Mononuclear cell (primary cell): ENCODE data around the gene ZNF749. TPM values are rescaled to one million over a fixed set of nuclear protein-coding genes. Genes with fewer than 3 reads are reported as not detected.

Source experiments
- H3K27me3 ChIP-seq: 2 replicates; pipeline ENCODE4 v1.6.0; 2011; ENCODE audit warnings: low read length, control low read depth; ENCODE audit not compliant: insufficient read depth
- H3K4me1 ChIP-seq: 2 replicates; pipeline ENCODE4 v1.5.1; 2011; ENCODE audit warnings: mild to moderate bottlenecking, low read length, control low read depth; ENCODE audit not compliant: insufficient read depth
- H3K4me3 ChIP-seq: 2 replicates; pipeline ENCODE4 v1.5.1; 2011; ENCODE audit warnings: mild to moderate bottlenecking, low read length, moderate library complexity
- H3K9me3 ChIP-seq: 2 replicates; pipeline ENCODE4 v1.5.1; 2011; ENCODE audit warnings: low read depth, mild to moderate bottlenecking, control low read depth, low read length
- total RNA-seq: library from RNA; depleted of rRNA; stranded (reverse); fragments of >200 nt; gene quantifications from one replicate; pipeline ENCODE4 v1.2.3, GENCODE V29; 2012

Gene ZNF749
- 5.0 TPM for total RNA-seq

- H3K27me3 ChIP-seq, result no peaks in the 10 kb centered on the region
- H3K4me3 ChIP-seq, result peak within 1 kb of the TSS; percentile 59
- no peaks in the 10 kb centered on the region for H3K9me3 ChIP-seq
- H3K4me1 ChIP-seq, result peaks cover 19% of the 10 kb centered on the region
These were observed at the start of gene ZNF749 for GRCh38 chr19:57435062-57435978. TSS of gene ZNF749 (plus strand) at chr19:57435325. CDS start at chr19:57435579, 254 bp downstream.

- no peaks in the 10 kb centered on the region for H3K9me3 ChIP-seq
- H3K27me3 ChIP-seq, result no peaks in the 10 kb centered on the region
- peaks cover 18% of the 10 kb centered on the region for H3K4me1 ChIP-seq
- H3K4me3 ChIP-seq, result peak overlapping the region; percentile 68
These were observed 45.9 kb upstream of the ZNF749 start for GRCh38 chr19:57389194-57389729.

DNA sequence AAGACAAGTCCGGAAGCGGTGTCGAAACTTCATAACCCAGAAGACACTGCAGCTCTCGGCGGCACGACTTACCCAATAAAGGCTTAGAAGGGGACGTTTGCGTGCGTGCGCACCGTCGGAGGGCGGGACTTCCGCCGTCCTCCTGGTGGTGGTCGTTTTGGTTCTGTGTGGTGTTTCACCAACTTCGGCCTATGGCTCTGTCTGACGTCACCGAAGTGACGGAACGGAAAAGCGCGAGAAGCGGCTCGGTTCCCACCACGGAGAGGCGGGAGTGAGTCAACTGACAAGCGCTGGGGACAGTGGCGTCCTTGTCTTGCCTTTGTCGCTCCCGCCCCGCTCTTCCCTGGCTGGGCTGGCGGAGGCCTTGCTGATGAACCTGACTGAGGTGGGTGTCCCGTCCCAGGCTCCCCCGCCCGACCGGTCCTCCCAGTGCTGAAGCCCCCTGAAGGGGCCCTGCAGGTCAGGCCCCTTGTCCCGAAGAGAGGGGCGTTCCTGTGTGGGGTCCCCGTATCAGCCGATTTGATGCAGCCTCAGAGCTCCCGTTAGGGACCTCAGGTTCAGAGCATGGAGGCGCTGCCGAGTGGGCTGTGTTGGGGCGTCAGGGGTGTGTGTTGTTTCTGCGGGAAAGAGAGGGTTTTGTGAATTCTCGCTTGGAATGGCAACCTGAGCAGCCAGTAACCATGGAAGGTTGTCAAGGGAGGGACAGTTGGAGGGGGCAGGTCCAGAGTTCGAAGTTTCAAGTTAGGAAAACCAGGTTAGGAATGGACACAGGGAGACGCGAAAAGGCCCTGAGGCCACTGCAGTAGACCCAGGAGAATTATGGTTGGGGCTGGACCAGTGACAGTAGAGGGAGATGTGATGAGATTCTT lies 45.2 kb upstream of the ZNF749 start, which contains the start of gene ZNF548:
Gene ZNF548, plus strand, starts transcription at position 125 of the 869 bp plus-strand sequence. Its CDS starts 246 bp downstream, at position 371.
- Histone ChIP-seq H3K9me3 (no peaks in the 10 kb centered on the region), H3K4me1 (peaks cover 18% of the 10 kb centered on the region), H3K4me3 (peak within 1 kb of the TSS; percentile 68), H3K27me3 (no peaks in the 10 kb centered on the region)

DNA sequence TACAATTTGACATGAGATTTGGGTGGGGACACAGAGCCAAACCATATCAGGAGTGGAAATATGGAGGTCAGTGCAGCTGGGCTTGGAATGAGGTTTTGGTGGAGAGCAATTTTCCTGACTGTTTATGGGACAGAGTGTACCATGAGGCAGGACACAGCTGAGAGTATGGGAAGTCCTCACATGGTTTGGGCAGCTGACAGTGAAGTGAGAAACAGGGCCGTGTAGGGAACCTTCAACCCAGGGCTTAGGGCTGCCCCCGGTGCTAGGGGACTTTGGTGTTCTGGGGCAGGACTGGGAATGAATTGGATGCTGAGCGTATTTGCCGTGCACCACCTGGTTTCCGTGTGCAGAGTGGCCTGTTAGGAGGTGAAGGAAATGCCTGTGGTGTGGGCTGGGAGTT lies 39.4 kb upstream of the ZNF749 start:
- Histone ChIP-seq H3K4me3 (no peak overlapping the region), H3K9me3 (peaks cover 20% of the 10 kb centered on the region), H3K27me3 (no peaks in the 10 kb centered on the region), H3K4me1 (peaks cover 4% of the 10 kb centered on the region)

DNA sequence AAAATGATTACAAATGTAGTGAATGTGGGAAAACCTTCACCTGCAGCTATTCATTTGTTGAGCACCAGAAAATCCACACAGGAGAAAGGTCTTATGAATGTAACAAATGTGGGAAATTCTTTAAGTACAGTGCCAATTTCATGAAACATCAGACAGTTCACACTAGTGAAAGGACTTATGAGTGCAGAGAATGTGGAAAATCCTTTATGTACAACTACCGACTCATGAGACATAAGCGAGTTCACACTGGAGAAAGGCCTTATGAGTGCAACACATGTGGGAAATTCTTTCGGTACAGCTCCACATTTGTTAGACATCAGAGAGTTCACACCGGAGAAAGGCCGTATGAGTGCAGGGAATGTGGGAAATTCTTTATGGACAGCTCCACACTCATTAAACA lies 36.3 kb upstream of the ZNF749 start:
- Histone ChIP-seq H3K9me3 (peaks cover 23% of the 10 kb centered on the region), H3K4me1 (no peaks in the 10 kb centered on the region), H3K27me3 (no peaks in the 10 kb centered on the region), H3K4me3 (no peak overlapping the region)

- H3K4me1 ChIP-seq, result no peaks in the 10 kb centered on the region
- H3K27me3 ChIP-seq, result no peaks in the 10 kb centered on the region
- H3K9me3 ChIP-seq, result peaks cover 12% of the 10 kb centered on the region
- H3K4me3 ChIP-seq, result no peak overlapping the region
These were observed 31.2 kb upstream of the ZNF749 start for GRCh38 chr19:57403737-57404563.

- H3K9me3 ChIP-seq, result no peaks in the 10 kb centered on the region
- H3K4me3 ChIP-seq, result no peak overlapping the region
- H3K27me3 ChIP-seq, result no peaks in the 10 kb centered on the region
- peaks cover 7% of the 10 kb centered on the region for H3K4me1 ChIP-seq
These were observed 28.5 kb upstream of the ZNF749 start for GRCh38 chr19:57406516-57407123.

GRCh38 chr19:57410877-57411671 lies 24.1 kb upstream of the ZNF749 start, which contains the start of gene ZNF17:
TSS of gene ZNF17 (plus strand) at chr19:57411161. CDS start at chr19:57413616, 2,455 bp downstream.
- Histone ChIP-seq H3K4me3 (peak within 1 kb of the TSS; percentile 84), H3K9me3 (no peaks in the 10 kb centered on the region), H3K4me1 (peaks cover 15% of the 10 kb centered on the region), H3K27me3 (no peaks in the 10 kb centered on the region)

DNA sequence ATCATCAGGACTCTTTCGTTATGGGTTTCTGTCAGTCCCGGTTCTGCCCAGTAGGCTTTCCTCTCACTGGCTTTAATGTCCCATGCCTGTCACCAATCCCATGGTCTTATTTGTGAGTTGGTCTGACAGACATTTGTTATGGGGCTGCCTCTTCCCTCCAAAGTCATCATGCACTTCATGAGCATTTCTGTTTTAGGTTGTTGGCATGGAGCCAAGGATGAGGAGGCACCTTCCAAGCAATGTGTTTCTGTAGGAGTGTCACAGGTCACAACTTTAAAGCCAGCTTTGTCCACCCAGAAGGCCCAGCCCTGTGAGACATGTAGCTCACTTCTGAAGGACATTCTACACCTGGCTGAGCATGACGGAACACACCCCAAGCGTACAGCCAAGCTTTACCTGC lies 15.7 kb upstream of the ZNF749 start:
- no peak overlapping the region for H3K4me3 ChIP-seq
- no peaks in the 10 kb centered on the region for H3K4me1 ChIP-seq
- peaks cover 34% of the 10 kb centered on the region for H3K9me3 ChIP-seq
- H3K27me3 ChIP-seq, result no peaks in the 10 kb centered on the region

GRCh38 chr19:57421037-57421436 lies 14.1 kb upstream of the ZNF749 start:
- peaks cover 34% of the 10 kb centered on the region for H3K9me3 ChIP-seq
- no peaks in the 10 kb centered on the region for H3K4me1 ChIP-seq
- H3K27me3 ChIP-seq, result no peaks in the 10 kb centered on the region
- H3K4me3 ChIP-seq, result no peak overlapping the region

DNA sequence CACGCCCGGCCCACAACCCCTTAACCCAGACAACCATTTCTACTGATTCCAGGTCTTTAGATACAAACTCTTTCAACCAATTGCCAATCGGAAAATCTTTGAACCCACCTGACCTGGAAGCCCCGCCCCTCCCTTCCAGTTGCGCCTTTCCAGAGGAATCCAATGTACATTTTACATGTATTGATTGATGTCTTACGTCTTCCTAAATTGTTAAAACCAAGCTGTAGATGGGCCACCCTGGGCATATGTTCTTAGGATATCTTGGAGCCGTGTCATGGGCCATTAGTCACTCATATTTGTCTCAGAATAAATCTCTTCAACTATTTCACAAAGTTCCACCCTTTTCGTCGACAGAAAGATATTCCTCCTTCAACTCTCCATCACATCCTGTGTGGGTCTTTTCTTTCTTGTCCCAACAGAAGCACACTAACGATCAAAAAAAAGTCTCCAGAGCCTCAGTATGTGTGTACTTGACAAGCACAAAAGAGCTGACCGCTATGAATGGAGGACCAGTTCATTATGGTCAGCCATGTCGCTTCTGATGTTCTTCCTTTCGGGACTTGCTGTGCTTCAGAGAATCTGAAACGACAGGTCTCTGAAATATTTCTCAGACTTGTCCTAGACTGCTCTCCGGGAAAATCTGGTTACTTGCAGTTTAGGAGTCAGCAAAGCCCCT lies 601 bp upstream of the ZNF749 start:
- H3K27me3 ChIP-seq, result no peaks in the 10 kb centered on the region
- peak overlapping the region; percentile 59 for H3K4me3 ChIP-seq
- H3K4me1 ChIP-seq, result peaks cover 19% of the 10 kb centered on the region
- no peaks in the 10 kb centered on the region for H3K9me3 ChIP-seq

- Histone ChIP-seq H3K27me3 (no peaks in the 10 kb centered on the region), H3K4me3 (no peak overlapping the region), H3K9me3 (peaks cover under 1% of the 10 kb centered on the region)
These were observed 1.3 kb downstream of the ZNF749 start for GRCh38 chr19:57436417-57436816.

GRCh38 chr19:57437931-57438330 lies 2.8 kb downstream of the ZNF749 start:
- Histone ChIP-seq H3K4me1 (peaks cover 19% of the 10 kb centered on the region), H3K27me3 (no peaks in the 10 kb centered on the region), H3K4me3 (no peak overlapping the region), H3K9me3 (peaks cover 13% of the 10 kb centered on the region)

More at GRCh38 chr19:57436417-57436816, 1.3 kb downstream of the ZNF749 start:
- H3K4me1 ChIP-seq, result peaks cover 19% of the 10 kb centered on the region
